Activated naive CD4-positive, alpha-beta T cell treated with anti-CD3 and anti-CD28 coated beads, Interleukin-2, amount 10 ng/mL, durations not matched to agents 7 days and 5 days (primary cell): ENCODE measurements around the gene FOXO1.

Source experiments
- CTCF ChIA-PET: fragments of 350-600 bp; sonication (Branson Sonifier 250); formaldehyde crosslinking; loops from one replicate; lab custom pipeline; 2021; ENCODE audit warnings: antibody characterized with exemption; lab: Charles Lee
- DNase-seq: peaks from one replicate; pipeline ENCODE4 v3.0.0-alpha.2; 2020
- H3K27ac Mint-ChIP-seq: one replicate; pipeline ENCODE4 v1.8.0; 2021; ENCODE audit warnings: mild to moderate bottlenecking, moderate library complexity, mixed read lengths
- H3K27me3 Mint-ChIP-seq: one replicate; pipeline ENCODE4 v1.8.0; 2021; ENCODE audit warnings: mild to moderate bottlenecking, mixed read lengths
- H3K36me3 Mint-ChIP-seq: one replicate; pipeline ENCODE4 v1.8.0; 2021; ENCODE audit warnings: mixed read lengths
- H3K4me1 Mint-ChIP-seq: one replicate; pipeline ENCODE4 v1.8.0; 2021; ENCODE audit warnings: mixed read lengths
- H3K4me3 Mint-ChIP-seq: one replicate; pipeline ENCODE4 v1.8.0; 2021; ENCODE audit warnings: mild to moderate bottlenecking, moderate library complexity, mixed read lengths
- H3K9me3 Mint-ChIP-seq: one replicate; pipeline ENCODE4 v1.8.0; 2021; ENCODE audit warnings: mixed read lengths

FOXO1 gene

DNA sequence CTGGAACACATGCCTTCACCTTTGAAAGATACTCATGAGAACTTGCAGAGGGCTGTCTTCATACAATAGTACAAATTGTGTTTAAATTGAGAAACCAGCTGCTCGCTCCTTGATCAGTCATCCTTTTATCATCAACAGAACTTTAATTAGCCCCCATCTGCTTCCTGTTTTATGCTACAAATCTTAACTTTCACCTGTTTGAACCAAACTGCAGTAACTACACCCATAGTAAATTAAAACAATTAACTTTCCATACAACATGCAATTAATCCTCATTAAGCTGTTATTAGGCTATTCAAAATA is 85.2 kb downstream of the FOXO1 start:
- Mint-ChIP-seq H3K27ac (no peak overlapping the region), H3K9me3 (peaks cover 9% of the 10 kb centered on the region), H3K36me3 (peaks cover 35% of the 10 kb centered on the region), H3K4me3 (no peak overlapping the region), H3K27me3 (no peaks in the 10 kb centered on the region), H3K4me1 (peaks cover 81% of the 10 kb centered on the region)
- DNase-seq = no peak
- CTCF ChIA-PET = interaction anchor here (0.6 to 0.9 kb wide), 3 partner anchors 9 to 229 kb away, joined by 3 read pairs; no protein-coding TSS in a partner anchor

DNA sequence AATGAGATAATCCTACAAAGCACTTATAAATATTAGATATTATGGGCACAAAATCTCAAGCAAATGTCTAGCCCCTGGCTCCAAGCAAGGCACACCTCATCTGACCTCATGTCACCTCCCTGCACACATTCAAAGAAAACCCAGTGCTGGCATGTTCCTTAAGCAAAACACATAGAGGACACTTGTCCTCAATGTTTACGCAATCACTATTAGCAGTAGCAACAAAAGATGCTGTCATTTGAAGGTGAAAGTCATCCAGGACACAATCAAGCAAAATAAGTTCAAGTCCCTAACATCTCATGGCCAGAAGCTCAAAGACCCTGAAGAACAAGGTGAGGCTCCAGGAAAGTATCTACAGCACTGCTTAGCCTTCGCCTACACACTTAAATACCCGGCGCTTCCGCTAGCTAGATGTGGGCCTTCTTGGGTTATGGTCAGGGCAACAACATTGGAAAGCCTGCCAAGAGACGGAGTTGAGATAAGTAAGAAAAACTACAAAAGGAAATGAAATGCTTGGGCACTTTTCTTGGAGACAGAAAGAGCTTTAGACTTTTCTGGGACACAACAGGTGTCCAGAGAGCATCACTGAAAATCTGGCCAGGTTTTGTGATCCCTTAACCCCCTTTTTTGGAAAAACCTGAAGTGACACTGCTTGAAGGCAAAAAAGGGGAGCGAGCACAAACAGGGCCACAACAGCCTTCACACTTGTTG is 85.7 kb downstream of the FOXO1 start:
- H3K4me1 Mint-ChIP-seq = peaks cover 81% of the 10 kb centered on the region
- H3K9me3 Mint-ChIP-seq = peaks cover 9% of the 10 kb centered on the region
- no peak for DNase-seq
- no peaks in the 10 kb centered on the region for H3K27me3 Mint-ChIP-seq
- H3K27ac Mint-ChIP-seq = no peak overlapping the region
- no peak overlapping the region for H3K4me3 Mint-ChIP-seq
- H3K36me3 Mint-ChIP-seq = peaks cover 34% of the 10 kb centered on the region
- CTCF ChIA-PET = interaction anchor here (0.8 to 0.9 kb wide), 2 partner anchors 8 to 46 kb away, joined by 3 read pairs; no protein-coding TSS in a partner anchor

DNA sequence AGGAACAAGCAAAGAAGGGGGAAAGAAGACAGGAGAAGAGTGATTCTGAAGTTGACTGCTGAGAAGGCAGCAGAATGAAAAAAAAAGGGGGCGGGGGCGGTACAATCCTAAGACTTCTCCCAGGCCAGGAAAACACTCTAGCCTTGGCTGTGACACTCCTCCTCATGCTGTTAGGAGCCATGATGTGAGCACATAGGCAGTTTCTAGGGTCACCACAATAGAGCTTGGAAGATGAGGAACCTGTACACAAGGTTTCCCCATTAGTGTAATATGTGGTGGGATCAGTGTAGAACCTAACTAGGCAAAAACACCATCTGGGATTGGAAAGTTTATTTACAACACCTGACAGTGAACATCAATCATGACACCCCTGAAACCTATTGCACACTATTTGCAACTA is 86.9 kb downstream of the FOXO1 start:
- H3K9me3 Mint-ChIP-seq = peaks cover 9% of the 10 kb centered on the region
- no peak overlapping the region for H3K4me3 Mint-ChIP-seq
- no peaks in the 10 kb centered on the region for H3K27me3 Mint-ChIP-seq
- H3K27ac Mint-ChIP-seq = no peak overlapping the region
- no peak for DNase-seq
- H3K36me3 Mint-ChIP-seq = peaks cover 36% of the 10 kb centered on the region
- CTCF ChIA-PET = no interaction called here
- H3K4me1 Mint-ChIP-seq = peaks cover 80% of the 10 kb centered on the region

DNA sequence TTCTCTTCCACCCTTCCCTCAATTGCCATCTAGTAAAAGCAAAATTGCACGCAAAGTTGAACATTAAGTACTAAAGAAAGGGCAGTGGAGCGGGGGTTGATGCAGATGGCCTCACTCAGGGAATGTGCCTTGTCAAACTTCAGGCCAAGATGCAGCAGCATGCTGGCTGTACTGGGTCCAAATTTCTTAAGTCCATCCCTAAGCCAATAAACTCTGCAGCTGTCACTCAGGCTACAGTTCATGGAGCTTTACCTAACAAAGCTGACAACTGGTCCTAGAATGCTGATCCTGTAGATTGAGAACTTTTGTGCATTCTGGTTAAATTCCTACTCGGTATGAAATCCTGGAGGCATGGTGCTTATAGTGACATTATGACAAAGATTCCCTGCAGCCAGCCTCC is 88.4 kb downstream of the FOXO1 start:
- Mint-ChIP-seq H3K27ac (no peak overlapping the region), H3K4me3 (no peak overlapping the region), H3K9me3 (peaks cover 4% of the 10 kb centered on the region), H3K36me3 (peaks cover 27% of the 10 kb centered on the region), H3K4me1 (peaks cover 86% of the 10 kb centered on the region), H3K27me3 (no peaks in the 10 kb centered on the region)
- no peak for DNase-seq
- CTCF ChIA-PET = interaction anchor here (2.0 kb wide), 1 partner anchor 10 kb away, joined by 5 read pairs; no protein-coding TSS in a partner anchor

DNA sequence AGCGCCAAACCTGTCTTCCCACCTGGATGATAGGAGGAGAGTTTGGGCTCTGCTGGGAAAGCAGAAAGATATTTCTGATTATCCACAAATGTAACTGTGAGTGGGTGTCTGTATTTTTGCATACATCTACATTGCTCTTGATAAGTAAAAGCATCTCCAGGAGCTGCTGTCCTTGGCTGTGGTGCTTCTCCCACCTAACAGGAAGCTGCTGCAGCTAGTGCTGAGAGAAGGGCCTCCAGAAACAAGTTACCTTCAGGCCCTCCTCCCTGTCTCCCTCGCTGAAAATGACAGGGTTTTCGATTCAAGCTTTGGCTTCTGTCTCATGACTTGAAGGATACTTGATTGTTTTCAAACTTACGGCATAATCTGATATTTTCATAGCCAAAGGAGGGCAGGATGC is 90.1 kb downstream of the FOXO1 start:
- H3K27ac Mint-ChIP-seq = peak overlapping the region; percentile 73
- H3K4me3 Mint-ChIP-seq = no peak overlapping the region
- no peaks in the 10 kb centered on the region for H3K27me3 Mint-ChIP-seq
- no peaks in the 10 kb centered on the region for H3K9me3 Mint-ChIP-seq
- H3K36me3 Mint-ChIP-seq = peaks cover 18% of the 10 kb centered on the region
- peak; percentile 56 for DNase-seq
- CTCF ChIA-PET = interaction anchor here (1.0 to 2.0 kb wide), 2 partner anchors 9 to 92 kb away, joined by 3 to 5 read pairs; no protein-coding TSS in a partner anchor
- peaks cover 78% of the 10 kb centered on the region for H3K4me1 Mint-ChIP-seq

DNA sequence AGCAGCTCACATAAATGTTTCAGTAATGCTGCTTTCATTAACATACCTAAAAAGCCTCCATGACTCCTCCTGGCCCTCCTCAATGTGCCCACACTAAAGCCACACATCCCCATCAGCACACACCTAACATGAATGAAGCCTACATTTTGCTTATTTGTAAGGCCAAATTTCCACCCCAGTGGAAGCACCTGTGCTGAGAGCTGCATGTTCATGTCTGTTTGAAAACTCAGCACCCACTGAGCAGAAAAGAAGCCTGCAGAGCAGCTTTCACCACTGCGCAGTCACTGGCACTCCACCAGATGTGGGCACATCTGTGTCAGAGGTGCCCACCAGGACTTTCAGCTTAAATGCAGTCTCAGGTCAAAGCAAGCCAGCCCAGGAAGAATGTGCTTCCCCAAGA is 93.5 kb downstream of the FOXO1 start:
- Mint-ChIP-seq H3K27ac (no peak overlapping the region), H3K4me3 (no peak overlapping the region), H3K9me3 (no peaks in the 10 kb centered on the region), H3K36me3 (peaks cover 14% of the 10 kb centered on the region), H3K4me1 (peaks cover 79% of the 10 kb centered on the region), H3K27me3 (no peaks in the 10 kb centered on the region)
- CTCF ChIA-PET = interaction anchor here (0.6 to 1.2 kb wide), 3 partner anchors 8 to 29 kb away, joined by 3 read pairs; no protein-coding TSS in a partner anchor
- no peak for DNase-seq

DNA sequence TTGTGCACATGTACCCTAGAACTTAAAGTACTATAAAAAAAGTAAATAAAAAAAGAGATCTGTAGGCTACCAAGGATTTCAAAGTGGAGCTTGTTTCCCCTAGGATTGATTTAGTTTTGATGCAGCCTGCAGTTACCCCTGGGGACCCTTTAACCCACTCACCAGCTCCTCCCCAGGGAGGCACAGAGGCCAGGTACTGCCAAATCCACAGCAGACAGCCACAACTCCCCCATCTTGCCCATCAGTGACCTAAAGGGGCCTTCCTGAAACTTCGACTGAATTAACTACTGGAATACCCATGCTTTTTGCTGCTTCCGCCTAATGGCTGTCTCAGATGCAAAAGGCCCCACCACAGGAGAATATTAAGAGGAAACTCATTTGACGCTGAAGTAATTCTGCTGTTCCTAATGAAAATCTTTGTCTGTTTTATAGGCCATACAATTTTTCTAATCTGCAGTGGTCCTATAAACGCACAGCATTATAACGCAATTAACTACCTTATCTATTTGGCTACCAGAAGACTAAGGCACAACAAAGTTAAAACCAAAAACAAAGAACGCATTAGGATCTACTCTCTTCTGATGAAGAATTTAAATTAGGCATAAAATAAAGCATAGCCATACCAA is 95.0 kb downstream of the FOXO1 start:
- peaks cover 72% of the 10 kb centered on the region for H3K4me1 Mint-ChIP-seq
- H3K27ac Mint-ChIP-seq = no peak overlapping the region
- peaks cover 10% of the 10 kb centered on the region for H3K36me3 Mint-ChIP-seq
- no peak for DNase-seq
- CTCF ChIA-PET = interaction anchor here (0.9 to 1.2 kb wide), 2 partner anchors 10 to 23 kb away, joined by 3 read pairs; no protein-coding TSS in a partner anchor
- H3K4me3 Mint-ChIP-seq = no peak overlapping the region
- H3K9me3 Mint-ChIP-seq = no peaks in the 10 kb centered on the region
- no peaks in the 10 kb centered on the region for H3K27me3 Mint-ChIP-seq

DNA sequence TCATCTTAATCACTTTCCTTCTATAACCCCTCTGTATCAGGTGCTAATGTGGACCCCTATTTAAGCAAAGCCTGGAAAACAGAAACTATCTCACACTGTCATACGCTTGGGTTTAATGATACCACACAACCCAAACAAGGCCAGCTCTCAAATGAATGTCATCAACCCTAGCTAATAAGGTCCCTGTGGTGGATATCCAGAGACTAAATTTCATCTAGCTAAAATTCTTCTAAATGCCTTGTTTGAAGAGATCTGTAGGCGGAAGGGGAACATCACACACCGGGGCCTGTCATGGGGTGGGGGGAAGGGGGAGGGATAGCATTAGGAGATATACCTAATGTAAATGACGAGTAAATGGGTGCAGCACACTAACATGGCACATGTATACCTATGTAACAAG is 95.5 kb downstream of the FOXO1 start:
- Mint-ChIP-seq H3K27ac (peak overlapping the region; percentile 1), H3K4me3 (no peak overlapping the region), H3K9me3 (no peaks in the 10 kb centered on the region), H3K36me3 (peaks cover 9% of the 10 kb centered on the region), H3K4me1 (peaks cover 68% of the 10 kb centered on the region), H3K27me3 (no peaks in the 10 kb centered on the region)
- CTCF ChIA-PET = interaction anchor here (0.9 kb wide), 1 partner anchor 23 kb away, joined by 3 read pairs; no protein-coding TSS in a partner anchor
- DNase-seq = no peak

DNA sequence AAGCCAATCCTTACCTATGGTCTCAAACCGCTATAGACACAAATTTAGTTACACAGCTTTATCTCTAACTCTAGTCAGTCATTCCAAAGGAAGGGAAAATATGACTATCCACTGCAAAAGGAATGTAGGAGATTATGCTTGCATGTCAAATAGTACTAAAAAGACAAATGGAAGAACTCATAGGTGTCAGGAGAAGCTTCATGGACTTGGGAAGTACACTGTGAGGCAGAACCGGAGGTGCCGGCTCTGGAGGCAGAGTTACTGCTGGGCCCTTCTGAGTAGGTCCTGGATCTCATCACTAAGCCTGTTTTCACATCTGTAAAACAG is 97.5 kb downstream of the FOXO1 start:
- H3K27me3 Mint-ChIP-seq = no peaks in the 10 kb centered on the region
- H3K27ac Mint-ChIP-seq = no peak overlapping the region
- CTCF ChIA-PET = no interaction called here

DNA sequence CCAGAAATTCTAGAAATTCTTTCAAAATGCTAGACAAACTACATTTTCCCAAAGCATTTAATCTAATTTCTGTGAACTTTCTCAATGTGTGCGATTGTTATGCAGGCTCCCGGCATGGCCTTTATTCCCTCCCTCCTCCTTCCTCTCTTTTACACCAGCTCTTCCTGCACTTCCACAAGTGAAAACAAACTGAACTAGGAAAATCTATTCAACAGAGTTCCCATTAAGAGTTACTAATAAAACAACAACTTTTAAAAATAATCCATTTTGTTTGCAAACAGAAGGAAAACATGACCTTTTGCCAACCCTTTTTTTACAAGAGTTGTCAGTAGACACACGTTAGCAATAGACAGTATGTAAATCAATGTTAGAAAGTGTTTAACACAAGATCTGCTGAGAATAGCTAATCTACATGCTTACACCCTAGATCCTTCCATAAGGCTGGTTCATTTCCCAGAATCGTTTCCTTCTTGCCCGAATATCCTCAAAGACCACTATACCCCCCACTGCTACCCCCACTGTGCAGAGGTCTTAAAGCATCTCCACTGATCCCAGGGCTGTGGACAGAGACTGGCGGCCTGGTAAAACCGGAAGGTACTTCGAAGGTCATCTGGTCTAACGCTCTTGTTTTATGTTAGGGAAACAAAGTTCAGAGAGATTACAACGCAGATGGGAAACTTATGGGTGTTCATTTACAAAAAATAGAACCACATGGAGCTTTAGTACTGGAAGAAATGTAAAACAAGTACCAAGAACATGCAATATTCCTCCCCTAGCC is 98.0 kb downstream of the FOXO1 start:
- Mint-ChIP-seq H3K4me3 (no peak overlapping the region), H3K27me3 (no peaks in the 10 kb centered on the region), H3K27ac (peak overlapping the region; percentile 29), H3K36me3 (peaks cover 9% of the 10 kb centered on the region), H3K4me1 (peaks cover 68% of the 10 kb centered on the region), H3K9me3 (no peaks in the 10 kb centered on the region)
- DNase-seq = no peak
- CTCF ChIA-PET = interaction anchor here (1.6 kb wide), 1 partner anchor 9 kb away, joined by 5 read pairs; no protein-coding TSS in a partner anchor

More for the DNA sequence above, 97.5 kb downstream of the FOXO1 start:
- Mint-ChIP-seq H3K4me3 (no peak overlapping the region), H3K36me3 (peaks cover 9% of the 10 kb centered on the region), H3K4me1 (peaks cover 68% of the 10 kb centered on the region), H3K9me3 (no peaks in the 10 kb centered on the region)
- no peak for DNase-seq

DNA sequence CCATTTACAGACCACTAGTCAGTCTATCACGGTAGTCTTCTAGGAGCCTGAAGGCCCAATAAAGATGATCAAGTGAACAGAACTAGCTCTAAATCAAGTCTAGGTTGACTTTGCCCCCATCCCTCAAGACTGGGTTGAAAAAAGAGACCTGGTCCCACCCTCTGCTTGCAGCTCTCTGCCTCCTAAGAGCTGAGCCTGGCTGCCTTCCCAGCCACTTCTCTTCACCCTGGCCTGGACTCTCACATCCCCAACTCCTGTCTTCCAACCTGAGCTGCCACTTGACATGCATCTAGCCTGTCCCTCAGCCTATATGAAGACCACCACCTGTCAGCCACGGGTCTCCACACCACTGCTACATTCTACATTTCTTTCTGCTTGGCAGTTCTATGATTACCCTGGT is 99.6 kb downstream of the FOXO1 start:
- Mint-ChIP-seq H3K36me3 (peaks cover 9% of the 10 kb centered on the region), H3K4me3 (no peak overlapping the region), H3K27me3 (no peaks in the 10 kb centered on the region), H3K4me1 (peaks cover 74% of the 10 kb centered on the region), H3K9me3 (no peaks in the 10 kb centered on the region), H3K27ac (no peak overlapping the region)
- CTCF ChIA-PET = interaction anchor here (0.7 to 1.6 kb wide), 2 partner anchors 10 to 33 kb away, joined by 3 to 5 read pairs; no protein-coding TSS in a partner anchor
- no peak for DNase-seq

DNA sequence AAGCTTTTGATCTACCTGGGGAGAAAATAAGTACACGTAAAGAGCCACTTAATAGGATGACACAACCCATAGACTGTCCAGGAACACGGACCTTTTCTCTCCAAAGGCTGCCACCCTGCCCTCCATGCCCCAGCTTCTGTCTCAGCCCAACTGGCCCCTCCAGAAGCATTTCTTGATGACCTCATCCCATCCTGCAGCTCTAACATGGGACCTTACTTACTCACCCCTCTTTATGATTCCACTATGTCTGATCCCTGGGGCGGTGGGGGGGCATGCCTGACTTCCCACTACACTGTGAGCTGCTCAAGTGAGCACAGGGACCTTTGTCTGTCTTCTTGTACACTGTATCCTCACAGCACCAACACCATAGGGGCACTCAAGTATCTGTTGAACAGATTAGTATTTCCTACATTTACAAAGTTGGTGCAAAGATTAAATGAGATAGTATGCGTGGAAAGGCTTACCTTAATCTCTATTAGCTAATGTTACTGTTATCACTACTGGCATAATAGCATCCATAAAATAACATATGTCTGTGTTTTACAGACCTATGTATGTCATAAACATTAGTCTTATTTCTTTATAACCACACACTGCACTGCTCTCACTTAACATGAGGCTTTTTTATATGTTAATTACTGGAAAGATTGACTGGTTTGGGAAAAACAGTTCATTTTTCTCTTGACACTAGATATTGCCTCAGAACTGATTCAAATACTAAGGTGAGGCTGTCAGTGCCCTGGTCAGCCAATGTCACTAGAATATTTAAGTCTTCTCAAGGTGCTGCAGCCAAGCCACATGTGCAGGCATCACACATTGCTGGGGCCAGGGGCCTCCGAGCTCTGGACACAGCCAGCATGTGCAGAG is 100.9 kb downstream of the FOXO1 start:
- peaks cover 69% of the 10 kb centered on the region for H3K4me1 Mint-ChIP-seq
- H3K36me3 Mint-ChIP-seq = peaks cover 13% of the 10 kb centered on the region
- H3K9me3 Mint-ChIP-seq = no peaks in the 10 kb centered on the region
- H3K4me3 Mint-ChIP-seq = no peak overlapping the region
- DNase-seq = no peak
- peak overlapping the region; percentile 74 for H3K27ac Mint-ChIP-seq
- H3K27me3 Mint-ChIP-seq = no peaks in the 10 kb centered on the region
- CTCF ChIA-PET = interaction anchor here (0.6 to 1.0 kb wide), 2 partner anchors 18 to 48 kb away, joined by 3 read pairs; no protein-coding TSS in a partner anchor

DNA sequence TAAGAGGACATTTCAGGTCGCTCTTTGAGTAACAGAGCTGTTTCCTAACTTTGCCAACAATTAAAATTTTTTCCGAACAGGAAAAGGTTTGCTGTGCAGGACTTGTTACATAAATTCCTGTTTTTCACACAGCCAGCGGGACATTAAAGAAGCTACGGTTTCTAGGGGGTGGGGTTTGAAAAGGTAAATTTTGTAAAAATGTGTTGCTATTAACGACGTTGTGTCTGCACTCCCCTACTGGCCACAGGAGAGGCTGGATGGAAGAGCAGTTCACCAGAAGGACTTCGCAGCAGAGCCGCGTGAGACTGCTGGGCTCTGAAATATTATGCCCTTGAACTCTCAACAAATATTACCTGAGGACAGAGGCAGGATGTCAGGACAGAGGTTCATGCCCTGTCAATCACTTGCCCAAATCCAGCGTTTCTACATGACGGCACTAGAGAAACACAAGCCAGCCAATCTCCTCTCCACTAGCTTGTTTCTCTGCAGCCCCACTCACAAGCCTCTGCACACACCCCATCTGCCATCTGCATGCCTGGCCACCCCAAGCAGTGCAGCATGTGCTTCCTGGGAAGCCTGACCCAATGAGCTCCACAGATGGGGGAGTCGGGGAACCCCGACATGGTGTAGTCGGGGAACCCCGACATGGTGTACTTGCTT is 102.0 kb downstream of the FOXO1 start:
- H3K36me3 Mint-ChIP-seq = peaks cover 24% of the 10 kb centered on the region
- DNase-seq = no peak
- H3K4me3 Mint-ChIP-seq = no peak overlapping the region
- peaks cover 2% of the 10 kb centered on the region for H3K9me3 Mint-ChIP-seq
- H3K27me3 Mint-ChIP-seq = no peaks in the 10 kb centered on the region
- CTCF ChIA-PET = interaction anchor here (1.0 to 1.5 kb wide), 3 partner anchors 8 to 19 kb away, joined by 3 read pairs; no protein-coding TSS in a partner anchor
- peaks cover 69% of the 10 kb centered on the region for H3K4me1 Mint-ChIP-seq
- H3K27ac Mint-ChIP-seq = no peak overlapping the region
